ENCODE data around the gene HS3ST3B1. TPM values are rescaled to one million over a fixed set of nuclear protein-coding genes. Genes with fewer than 3 reads are reported as not detected.

Gene HS3ST3B1
- total RNA-seq, 2 donors from 2014 or later = 0.99 to 1.6 TPM

DNA sequence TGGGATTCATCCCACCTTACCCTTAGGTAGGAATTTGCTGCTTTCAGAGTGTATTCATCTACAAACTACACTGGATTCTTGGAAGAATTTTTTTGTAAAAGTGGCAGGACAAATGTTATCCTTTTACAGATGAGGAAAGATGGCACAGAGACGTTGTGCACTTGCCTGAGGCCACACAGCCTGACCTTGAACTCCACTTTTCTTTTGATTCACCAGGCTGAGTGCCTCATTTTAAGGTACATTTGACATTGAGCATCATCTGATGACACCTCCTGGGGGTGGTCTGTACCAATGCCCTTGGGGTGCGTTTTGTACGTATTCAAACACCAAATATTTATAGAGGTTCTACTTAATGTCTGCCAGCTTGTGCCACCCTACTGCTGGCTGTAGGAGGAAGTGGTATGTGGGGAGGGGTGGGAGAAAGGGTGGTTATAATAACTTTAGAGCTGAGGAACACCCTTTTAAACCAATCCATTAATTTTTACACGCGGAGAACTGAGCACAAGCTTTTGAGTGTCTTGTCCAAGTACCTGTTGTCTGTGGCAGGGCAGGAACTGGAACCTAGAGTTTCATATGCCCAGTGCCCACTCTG, 29.1 kb downstream of the HS3ST3B1 start:
- H3K4me3 ChIP-seq = no peak overlapping the region
- 52 to 53% methylated on average over 5 of the region's 5 CpGs for WGBS, 2 donors
- no peak for DNase-seq
- no peaks in the 10 kb centered on the region for H3K9me3 ChIP-seq
- H3K27ac ChIP-seq = no peak overlapping the region
- no peak for ATAC-seq
- H3K36me3 ChIP-seq (replicated peaks in 1 of 2; ENCODE audit: insufficient read depth in 1 of 2, low read depth in 2 of 2) = no peaks in the 10 kb centered on the region
- TF ChIP-seq, protein P1, sequence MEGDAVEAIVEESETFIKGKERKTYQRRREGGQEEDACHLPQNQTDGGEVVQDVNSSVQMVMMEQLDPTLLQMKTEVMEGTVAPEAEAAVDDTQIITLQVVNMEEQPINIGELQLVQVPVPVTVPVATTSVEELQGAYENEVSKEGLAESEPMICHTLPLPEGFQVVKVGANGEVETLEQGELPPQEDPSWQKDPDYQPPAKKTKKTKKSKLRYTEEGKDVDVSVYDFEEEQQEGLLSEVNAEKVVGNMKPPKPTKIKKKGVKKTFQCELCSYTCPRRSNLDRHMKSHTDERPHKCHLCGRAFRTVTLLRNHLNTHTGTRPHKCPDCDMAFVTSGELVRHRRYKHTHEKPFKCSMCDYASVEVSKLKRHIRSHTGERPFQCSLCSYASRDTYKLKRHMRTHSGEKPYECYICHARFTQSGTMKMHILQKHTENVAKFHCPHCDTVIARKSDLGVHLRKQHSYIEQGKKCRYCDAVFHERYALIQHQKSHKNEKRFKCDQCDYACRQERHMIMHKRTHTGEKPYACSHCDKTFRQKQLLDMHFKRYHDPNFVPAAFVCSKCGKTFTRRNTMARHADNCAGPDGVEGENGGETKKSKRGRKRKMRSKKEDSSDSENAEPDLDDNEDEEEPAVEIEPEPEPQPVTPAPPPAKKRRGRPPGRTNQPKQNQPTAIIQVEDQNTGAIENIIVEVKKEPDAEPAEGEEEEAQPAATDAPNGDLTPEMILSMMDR (IDR thresholded peaks at IDR 0.05) = no peak
- H3K4me1 ChIP-seq = no peaks in the 10 kb centered on the region
- no peaks in the 10 kb centered on the region for H3K27me3 ChIP-seq
- intact Hi-C loops (cut with DNase I) = no loop called here

DNA sequence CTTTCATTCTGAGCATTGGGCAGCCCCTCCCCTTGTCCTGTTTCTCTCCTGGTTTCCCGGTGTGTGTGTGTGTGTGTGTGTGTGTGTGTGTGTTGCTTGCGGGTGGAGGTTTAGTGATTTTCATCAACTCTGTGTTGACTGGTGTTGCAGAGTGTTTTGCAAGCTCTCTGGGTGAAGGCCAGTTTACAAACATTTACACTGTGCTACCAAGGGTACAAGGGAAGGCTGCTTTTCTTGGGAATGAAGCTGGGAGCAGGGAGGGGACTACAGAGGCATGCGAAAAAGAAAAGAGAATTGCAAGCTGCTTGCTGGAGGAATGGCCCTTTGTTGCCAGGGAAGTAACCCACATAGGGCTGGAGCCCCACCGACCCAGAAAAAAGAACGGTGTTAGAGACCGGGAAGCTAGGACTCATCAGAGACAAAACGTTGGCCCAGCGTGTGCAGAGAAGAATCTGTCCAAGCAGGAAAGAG, 29.6 kb downstream of the HS3ST3B1 start:
- Histone ChIP-seq H3K27me3 (no peaks in the 10 kb centered on the region), H3K9me3 (no peaks in the 10 kb centered on the region), H3K4me1 (no peaks in the 10 kb centered on the region), H3K4me3 (no peak overlapping the region), H3K27ac (no peak overlapping the region), H3K36me3 (replicated peaks in 1 of 2; ENCODE audit: insufficient read depth in 1 of 2, low read depth in 2 of 2) (no peaks in the 10 kb centered on the region)
- intact Hi-C loops (cut with DNase I) = no loop called here
- no peak for ATAC-seq
- TF ChIP-seq POLR2A (IDR thresholded peaks at IDR 0.05) = no peak
- TF ChIP-seq, protein P1 (IDR thresholded peaks at IDR 0.05) = no peak
- WGBS, 2 donors = 34 to 54% methylated on average over 8 of the region's 8 CpGs
- no peak for DNase-seq

DNA sequence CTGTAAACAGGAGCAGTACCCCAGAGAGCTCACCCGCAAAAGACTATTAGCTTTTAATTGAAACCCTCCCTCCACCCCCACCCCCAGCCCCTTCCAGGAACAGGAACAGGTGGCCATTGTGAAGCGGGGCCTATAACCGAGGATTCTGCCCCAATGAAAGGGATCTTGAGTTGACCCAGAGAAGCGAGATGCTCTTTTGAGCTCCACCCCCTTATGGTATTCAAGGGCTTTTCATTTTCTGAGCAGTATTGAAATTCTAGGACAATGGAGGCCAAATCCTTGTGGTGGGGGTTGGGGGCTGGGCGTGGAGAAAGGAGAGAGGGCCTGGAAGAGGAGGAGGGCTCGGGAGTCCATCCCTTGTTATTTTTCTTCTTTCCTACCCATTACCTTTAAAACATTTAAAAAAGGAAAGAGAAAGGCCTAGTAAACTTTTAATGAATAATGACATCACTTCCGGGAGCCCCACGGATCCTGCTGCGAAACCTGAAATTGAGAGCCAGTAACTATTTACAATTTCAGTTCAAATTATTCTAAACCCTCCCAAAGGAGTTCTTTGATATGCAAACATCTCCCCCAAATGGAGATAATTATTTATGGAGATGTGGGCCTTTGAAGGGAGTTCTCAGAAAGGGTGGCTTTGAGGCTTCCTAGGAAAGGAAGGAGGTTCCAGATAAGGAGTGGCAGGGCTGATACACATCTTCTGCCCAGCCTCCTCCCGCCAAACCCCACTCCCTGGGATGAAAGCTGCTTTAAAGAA, 30.5 kb downstream of the HS3ST3B1 start:
- ATAC-seq (no peak), DNase-seq (no peak)
- Histone ChIP-seq H3K4me1 (no peaks in the 10 kb centered on the region), H3K27me3 (no peaks in the 10 kb centered on the region), H3K36me3 (replicated peaks in 1 of 2; ENCODE audit: insufficient read depth in 1 of 2, low read depth in 2 of 2) (no peaks in the 10 kb centered on the region), H3K27ac (no peak overlapping the region), H3K9me3 (no peaks in the 10 kb centered on the region), H3K4me3 (no peak overlapping the region)
- intact Hi-C loops (cut with DNase I) = no loop called here
- TF ChIP-seq, protein P1 (IDR thresholded peaks at IDR 0.05) = no peak
- TF ChIP-seq POLR2A (IDR thresholded peaks at IDR 0.05) = no peak
- 77% methylated on average over 10 of the region's 10 CpGs for WGBS, 2 donors

DNA sequence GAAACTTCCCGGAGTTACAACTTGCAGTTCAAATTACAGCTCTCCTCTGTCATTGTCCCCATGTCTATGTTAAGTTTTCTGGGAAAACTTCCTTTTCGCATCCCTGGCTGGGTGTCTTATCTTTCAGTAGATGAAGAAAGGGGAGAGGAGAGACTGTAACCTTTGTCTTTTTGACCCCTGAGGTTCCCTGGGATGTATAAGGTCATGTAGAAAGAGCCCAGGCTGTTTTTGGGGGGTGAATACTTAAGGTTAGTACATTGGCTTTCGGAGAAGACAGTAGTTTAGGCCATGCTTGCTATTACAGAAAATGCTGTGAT, 31.1 kb downstream of the HS3ST3B1 start:
- TF ChIP-seq, protein P1 (IDR thresholded peaks at IDR 0.05) = no peak
- no peak for TF ChIP-seq POLR2A (IDR thresholded peaks at IDR 0.05)
- WGBS, 2 donors = 71 to 75% methylated on average over 3 of the region's 3 CpGs
- ATAC-seq (no peak), DNase-seq (no peak)
- Histone ChIP-seq H3K4me3 (no peak overlapping the region), H3K27ac (no peak overlapping the region), H3K4me1 (no peaks in the 10 kb centered on the region), H3K36me3 (replicated peaks in 1 of 2; ENCODE audit: insufficient read depth in 1 of 2, low read depth in 2 of 2) (no peaks in the 10 kb centered on the region), H3K27me3 (no peaks in the 10 kb centered on the region), H3K9me3 (no peaks in the 10 kb centered on the region)
- intact Hi-C loops (cut with DNase I) = no loop called here

DNA sequence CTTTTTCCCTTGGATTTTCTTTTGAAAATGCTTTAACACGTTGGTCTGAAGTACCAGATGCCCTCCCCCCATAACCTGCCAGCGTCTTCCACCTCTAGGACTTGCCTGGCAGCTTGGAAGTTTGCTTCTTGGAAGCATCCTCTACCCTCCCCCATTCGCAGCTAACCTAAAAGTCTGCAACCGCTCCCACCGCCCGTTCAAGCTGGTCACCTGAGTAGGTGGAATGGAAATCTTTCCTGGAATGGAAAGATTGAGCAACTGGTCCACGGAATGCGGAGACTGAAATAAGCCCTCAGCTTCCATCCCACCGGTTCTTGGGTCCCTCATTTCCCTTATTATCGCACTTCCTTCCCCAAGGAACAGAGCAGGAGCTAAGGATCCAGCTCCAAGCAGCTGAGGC, 31.4 kb downstream of the HS3ST3B1 start:
- intact Hi-C loops (cut with DNase I) = no loop called here
- no peak for TF ChIP-seq POLR2A (IDR thresholded peaks at IDR 0.05)
- TF ChIP-seq, protein P1 (IDR thresholded peaks at IDR 0.05) = no peak
- H3K36me3 ChIP-seq (replicated peaks in 1 of 2; ENCODE audit: insufficient read depth in 1 of 2, low read depth in 2 of 2) = no peaks in the 10 kb centered on the region
- ATAC-seq (no peak), DNase-seq (no peak)
- no peaks in the 10 kb centered on the region for H3K4me1 ChIP-seq
- no peaks in the 10 kb centered on the region for H3K9me3 ChIP-seq
- 74 to 76% methylated on average over 10 of the region's 10 CpGs for WGBS, 2 donors
- H3K4me3 ChIP-seq = no peak overlapping the region
- no peaks in the 10 kb centered on the region for H3K27me3 ChIP-seq
- H3K27ac ChIP-seq = no peak overlapping the region

Measured in body of pancreas (tissue), 4 donors.